Amniotic stem cell (primary cell): ENCODE measurements around the gene NRK.
"Not testable (repeated sequence)": the region's sequence is repeated elsewhere in the genome, so short reads cannot be mapped to it uniquely, and the experiment has no call there.

Experiments
- DNase-seq: peaks from one replicate; lab custom pipeline; 2025; lab: John Stamatoyannopoulos, UW

Gene NRK

GRCh38 chrX:105822138-105823091 is at the start of gene NRK:
NRK (plus strand) TSS chrX:105822539; CDS start chrX:105822846, 307 bp downstream.
- DNase-seq: no peak

GRCh38 chrX:105773801-105774200 is 48.5 kb upstream of the NRK start:
- DNase-seq: no peak

DNA sequence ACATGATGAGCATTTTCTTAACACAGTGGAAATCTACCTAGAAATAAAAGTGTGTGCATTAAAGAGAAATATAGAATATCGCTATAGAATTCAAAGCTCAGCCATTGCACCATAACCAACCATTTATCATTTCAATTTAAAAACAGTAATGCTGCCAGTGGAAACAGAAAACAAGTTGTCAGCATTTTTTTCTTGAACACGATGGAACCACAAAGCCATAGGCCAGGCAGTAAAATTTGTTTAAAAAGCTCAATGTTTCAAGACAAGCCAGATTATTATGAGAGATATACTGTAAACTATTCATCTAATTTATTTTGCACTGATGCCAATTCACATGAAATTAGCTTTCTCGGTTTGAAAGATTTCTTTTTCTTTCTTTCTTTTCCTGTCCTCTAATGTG is 46.7 kb upstream of the NRK start:
- DNase-seq: no peak

DNA sequence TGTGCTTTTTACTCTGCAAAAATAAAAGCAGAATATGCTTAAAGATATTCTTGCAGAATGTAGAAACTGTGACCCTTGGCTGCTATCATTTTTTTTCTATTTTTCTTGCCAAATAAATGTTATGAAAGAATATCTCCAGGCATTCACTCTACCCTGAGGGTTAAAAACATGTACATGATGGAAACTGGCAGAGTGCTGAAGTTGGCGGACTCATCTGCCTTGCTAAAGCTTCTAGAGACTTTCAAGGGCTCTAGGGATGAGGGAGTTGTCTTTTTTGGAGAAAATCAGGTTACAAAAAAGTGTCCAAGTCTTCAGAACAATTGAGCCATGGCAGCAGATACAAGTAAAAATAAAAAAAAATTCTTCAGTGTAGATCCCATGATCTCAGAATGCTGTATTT is 40.5 kb upstream of the NRK start:
- DNase-seq: no peak

DNA sequence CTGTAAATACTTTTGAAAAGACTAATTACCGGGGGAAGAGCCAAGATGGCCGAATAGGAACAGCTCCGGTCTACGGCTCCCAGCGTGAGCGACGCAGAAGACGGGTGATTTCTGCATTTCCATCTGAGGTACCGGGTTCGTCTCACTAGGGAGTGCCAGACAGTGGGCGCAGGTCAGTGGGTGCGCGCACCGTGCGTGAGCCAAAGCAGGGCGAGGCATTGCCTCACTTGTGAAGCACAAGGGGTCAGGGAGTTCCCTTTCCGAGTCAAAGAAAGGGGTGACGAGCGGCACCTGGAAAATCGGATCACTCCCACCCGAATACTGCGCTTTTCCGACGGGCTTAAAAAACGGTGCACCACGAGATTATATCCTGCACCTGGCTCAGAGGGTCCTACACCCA is 25.5 kb upstream of the NRK start:
- DNase-seq: not testable (repeated sequence)

GRCh38 chrX:105803891-105804290 is 18.4 kb upstream of the NRK start:
- no peak for DNase-seq

GRCh38 chrX:105805655-105806054 is 16.7 kb upstream of the NRK start:
- not testable (repeated sequence) for DNase-seq

GRCh38 chrX:105816517-105816916 is 5.8 kb upstream of the NRK start:
- DNase-seq: no peak

DNA sequence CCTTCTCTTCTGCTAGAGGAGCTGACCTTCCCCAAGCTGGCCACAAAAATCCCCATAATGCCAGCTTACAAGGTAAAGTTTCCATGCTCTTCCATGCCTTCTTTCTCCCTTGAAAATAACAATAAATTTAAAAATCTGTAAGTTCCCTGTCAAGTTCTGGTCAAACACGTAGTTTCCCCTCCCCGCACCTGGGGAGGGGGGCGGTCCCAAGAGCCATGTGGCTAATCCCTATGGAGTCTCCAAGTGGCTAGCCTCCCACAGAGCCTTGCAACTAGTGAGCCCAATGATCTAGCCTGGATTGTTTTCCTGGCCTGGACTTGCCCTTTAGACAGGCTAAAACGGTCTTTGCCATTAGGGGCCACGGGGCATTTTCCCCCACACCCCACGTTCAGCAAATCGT is 2.1 kb upstream of the NRK start:
- DNase-seq: no peak

DNA sequence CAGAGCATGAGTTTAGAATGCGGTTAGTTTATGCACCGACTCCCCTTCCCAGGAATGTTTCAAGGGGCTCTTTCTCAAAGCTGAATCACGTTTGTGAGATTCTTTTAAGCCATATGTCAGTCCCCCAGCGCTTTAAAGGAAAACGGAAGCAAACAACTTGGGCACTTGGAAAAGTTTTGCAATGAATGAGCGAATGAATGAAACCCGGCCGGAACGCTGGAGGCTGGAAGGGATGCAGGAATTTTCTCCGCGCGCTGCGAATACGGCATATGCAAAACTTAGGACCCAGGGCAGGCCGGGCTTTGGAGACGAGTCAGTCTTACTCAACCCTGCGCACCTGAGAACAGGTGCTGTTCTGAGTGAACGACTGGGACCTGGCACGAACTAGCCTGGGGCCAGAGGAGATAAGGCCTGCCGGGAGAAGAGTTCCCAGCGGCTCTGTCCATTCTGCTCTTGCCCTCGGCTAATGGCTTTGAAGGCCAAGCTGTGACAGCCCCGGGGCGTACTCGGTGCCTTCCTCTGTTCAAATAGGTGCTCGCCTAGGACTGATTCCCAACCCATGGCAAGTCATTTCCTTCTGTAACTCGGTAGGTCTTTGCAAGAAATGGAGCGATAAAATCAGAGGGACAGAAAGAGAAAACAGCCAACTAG is 743 bp upstream of the NRK start:
- DNase-seq: no peak

- DNase-seq: no peak
These were observed 735 bp downstream of the NRK start for GRCh38 chrX:105823092-105823455.

DNA sequence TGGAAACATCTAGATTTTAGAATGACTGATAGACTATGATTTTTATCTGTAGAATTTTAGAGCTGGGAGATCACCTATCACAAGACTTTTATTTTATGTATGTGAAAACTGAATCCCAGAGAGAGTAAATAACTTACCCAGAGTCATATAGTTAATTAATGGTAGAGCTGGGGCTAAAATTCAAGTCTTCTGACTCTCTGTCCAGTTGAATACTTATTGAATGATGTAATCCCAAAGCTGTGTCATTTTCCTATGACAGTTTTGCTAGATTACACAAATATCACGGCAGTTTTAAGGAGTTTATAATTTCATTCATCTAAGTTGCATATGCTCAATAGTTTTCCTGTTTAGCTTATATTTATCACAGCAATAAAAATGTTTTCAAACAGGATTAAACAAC is 6.7 kb downstream of the NRK start:
- DNase-seq: no peak

DNA sequence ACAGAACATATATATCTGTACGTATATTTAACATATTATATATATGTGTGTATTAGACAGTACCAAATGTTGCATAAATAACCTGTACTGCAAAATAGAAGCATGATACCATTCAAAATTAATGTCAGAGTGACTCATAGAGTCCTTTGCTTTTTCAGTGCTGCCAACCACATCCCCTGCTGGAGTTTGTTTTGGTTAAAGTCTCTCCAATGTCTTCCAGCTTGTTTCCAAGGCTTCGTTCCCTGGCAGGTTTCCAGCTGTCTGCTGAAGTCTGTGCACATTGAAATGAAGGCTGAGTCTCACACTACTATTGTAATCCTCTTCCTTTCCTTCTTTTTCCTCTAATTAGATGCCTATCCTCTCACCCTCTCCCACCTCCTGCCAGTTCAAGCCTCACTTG is 14.9 kb downstream of the NRK start:
- DNase-seq: peak; percentile 58

DNA sequence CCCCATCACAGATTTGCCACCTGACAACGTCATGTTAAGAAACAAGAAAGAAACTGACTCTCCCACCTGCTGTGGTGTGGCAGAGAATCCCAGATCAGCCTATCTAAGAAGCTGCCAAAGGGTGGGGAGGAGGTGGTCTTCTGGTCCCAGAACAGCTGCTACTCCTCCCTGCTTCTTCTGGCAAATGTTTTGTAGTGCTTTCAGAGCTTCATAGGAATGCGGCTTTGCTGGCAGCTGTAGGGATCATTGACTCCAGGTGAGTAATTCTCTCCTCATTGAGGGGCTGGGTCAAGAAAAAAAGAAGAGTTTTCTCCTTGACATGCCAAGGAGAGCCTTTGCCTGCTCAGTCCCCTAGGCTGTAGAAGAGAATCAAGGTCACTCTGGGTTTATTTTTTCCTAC is 23.3 kb downstream of the NRK start:
- DNase-seq: no peak

DNA sequence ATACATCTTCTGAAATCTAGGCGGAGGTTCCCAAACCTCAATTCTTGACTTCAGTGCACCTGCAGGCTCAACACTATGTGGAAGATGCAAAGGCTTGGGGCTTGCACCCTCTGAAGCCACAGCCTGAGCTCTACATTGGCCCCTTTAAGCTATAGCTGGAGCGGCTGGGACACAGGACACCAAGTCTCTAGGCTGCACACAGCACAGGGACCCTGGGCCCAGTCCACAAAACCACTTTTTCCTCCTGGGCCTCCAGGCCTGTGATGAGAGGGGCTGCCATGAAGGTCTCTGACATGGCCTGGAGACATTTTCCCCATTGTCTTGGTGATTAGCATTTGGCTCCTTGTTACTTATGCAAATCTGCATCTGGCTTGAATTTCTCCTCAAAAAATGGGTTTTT is 27.8 kb downstream of the NRK start:
- not testable (repeated sequence) for DNase-seq

GRCh38 chrX:105865709-105866108 is 43.4 kb downstream of the NRK start:
- no peak for DNase-seq

- no peak for DNase-seq
These were observed 47.4 kb downstream of the NRK start for GRCh38 chrX:105869701-105870100.

DNA sequence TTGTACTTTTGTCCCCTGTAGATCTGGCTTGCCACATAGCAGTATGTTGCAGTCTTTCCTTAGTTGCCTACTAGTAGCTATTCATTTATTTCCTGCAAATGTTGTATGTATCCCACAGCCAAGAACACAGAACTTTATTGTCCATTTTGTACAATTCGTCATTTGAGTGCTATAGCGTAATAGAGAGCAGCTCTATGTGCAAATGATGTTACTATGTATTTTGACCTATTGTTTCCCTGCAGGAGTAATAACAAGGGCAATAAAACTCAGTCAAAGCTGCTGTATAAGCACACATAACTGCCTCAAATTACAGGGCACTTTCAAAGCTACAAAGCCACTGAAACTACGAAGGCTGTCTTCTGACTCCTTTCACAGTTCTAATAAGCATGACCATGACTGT is 48.1 kb downstream of the NRK start:
- no peak for DNase-seq

DNA sequence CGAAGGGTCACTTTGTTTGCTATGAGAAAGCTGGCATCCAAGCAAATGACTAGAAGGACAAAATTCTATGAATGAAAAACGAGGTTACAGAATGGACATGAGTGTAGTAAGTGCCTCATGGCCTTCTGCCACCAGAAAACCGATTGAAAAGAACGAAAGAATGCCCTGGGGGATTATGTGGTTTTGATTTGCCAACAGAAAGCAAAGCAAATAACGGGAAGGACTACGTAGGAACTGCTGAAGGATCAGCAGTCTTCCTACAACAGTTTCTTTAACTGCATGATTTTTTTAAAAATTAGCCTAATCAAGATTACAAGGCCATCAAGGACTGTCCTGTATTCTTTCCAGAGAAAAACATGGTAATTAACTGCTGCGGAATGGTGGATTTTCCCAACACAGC is 50.6 kb downstream of the NRK start:
- DNase-seq: no peak

DNA sequence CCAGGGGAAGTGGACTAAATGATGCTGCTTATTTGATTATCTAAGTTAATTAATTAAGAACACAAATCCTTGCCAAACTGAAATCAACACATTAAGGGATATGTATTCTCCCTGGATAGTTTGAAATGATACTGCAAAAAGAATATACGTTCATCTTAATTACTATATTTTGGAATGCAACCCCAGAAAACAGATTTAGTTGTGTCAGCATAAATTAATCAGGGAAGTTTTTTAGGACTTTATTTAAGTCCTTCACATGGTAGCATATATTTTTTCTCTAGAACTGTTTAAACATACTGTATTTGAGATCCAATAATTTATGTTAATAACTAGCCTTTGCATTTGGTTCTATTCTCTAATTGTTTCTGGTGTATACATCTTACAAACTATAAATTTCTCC is 52.5 kb downstream of the NRK start:
- DNase-seq: no peak

DNA sequence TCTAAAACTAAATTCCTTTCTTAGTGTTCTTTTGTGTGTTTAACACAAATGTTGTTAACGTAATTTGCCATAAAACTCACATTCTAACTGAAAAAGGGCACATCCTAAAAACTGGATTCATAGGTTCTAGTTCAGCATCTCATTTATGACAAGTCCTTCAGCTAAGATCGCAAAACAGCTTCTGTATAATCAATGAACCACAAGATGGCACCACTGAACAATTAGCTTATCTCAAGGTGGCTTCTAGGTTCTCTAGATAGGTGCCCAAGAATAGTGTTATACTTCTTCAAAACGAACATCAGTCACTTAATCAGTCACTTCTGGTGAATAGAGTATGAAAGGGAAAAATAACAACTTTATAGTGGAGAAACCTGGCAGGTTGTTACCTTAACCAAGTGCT is 54.3 kb downstream of the NRK start:
- no peak for DNase-seq

- DNase-seq: no peak
These were observed 58.2 kb downstream of the NRK start for GRCh38 chrX:105880491-105880890.

DNA sequence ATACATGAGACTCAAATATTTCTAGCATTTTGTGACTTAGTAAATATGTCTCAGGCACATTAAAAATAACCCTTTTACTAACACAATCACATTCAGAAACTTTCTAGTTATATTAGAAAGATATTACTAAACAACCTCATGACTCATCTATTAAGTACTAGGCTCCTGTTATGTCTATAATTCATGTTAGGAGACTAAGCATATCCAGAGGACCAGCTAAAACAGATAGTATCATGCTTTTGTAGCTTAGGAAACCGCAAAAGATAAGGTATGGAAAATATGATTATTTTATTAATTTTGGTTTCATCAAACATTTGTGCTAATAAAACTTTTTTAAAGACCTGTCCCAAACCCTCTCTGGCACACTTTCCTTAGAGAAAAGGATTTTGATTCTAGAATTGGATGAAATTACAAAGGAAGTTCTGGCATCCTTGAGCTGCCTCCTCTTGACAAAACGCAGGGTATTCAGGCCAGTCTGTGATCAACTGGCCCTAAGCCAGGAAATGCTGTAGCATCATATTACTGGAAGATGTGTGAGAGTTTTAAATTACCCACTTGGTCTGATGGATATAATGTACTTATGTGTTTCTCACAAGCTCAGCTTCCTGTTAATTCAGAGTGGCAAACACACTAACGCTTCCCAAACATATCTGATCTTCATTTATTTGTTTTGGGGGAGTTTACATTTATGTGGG is 60.4 kb downstream of the NRK start:
- no peak for DNase-seq
